Stimulated activated CD8-positive, alpha-beta memory T cell treated with anti-CD3 and anti-CD28 coated beads, Interleukin-12 subunit alpha, Interleukin-12 subunit beta, amount 100 ng/mL, for 24 hours (primary cell): ENCODE measurements around the gene RPGRIP1L.
A peak's percentile ranks its signal among the peaks of the same experiment; 100 is the strongest.

Experiments
- DNase-seq: peaks from one replicate; pipeline ENCODE4 v3.0.0-alpha.2; 2020; ENCODE audit errors: extremely low read depth

The RPGRIP1L gene

GRCh38 chr16:53703590-53704444 lies at the start of gene RPGRIP1L, which contains the start of gene FTO:
Gene RPGRIP1L (minus strand): TSS chr16:53703859. CDS start chr16:53700723, 3,136 bp downstream.
Gene FTO (plus strand): TSS chr16:53704156.
- DNase-seq: peak; percentile 93

- no peak for DNase-seq
These were observed 49.8 kb upstream of the RPGRIP1L start for GRCh38 chr16:53753431-53753830.

GRCh38 chr16:53752560-53752959 lies 48.9 kb upstream of the RPGRIP1L start:
- no peak for DNase-seq

GRCh38 chr16:53745753-53746266 lies 42.2 kb upstream of the RPGRIP1L start:
- DNase-seq: no peak

GRCh38 chr16:53745086-53745485 lies 41.4 kb upstream of the RPGRIP1L start:
- DNase-seq: no peak

- no peak for DNase-seq
These were observed 40.8 kb upstream of the RPGRIP1L start for GRCh38 chr16:53744449-53744848.

- DNase-seq: no peak
These were observed 39.5 kb upstream of the RPGRIP1L start for GRCh38 chr16:53743149-53743566.

GRCh38 chr16:53741546-53741945 lies 37.9 kb upstream of the RPGRIP1L start:
- DNase-seq: no peak

DNA sequence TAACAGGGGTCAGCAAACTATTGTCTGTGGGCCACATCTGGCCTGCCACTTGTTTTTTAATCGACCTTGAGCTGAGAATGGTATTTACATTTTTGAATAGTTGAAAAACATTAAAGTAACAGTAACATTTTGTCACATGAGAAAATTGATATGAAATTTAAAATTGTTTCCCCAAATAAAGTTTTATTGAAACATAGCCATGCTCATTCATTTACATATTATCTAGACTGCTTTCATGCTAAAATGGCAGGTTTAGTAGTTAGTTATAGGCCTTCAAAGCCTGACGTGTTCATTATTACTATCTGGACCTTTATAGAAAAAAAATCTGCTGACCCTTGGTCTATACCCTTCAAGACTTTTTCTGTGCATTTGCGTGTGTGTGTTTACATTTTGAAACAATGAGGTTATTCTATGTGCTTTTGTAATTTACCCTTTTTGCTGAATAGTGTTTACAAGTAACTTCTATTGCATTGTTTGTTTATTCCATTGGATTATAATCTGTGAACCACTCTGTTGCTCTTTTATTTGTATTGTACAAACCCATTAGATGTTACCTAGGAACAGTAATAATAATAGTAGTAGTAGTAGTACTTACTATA lies 37.4 kb upstream of the RPGRIP1L start:
- no peak for DNase-seq

GRCh38 chr16:53740476-53740875 lies 36.8 kb upstream of the RPGRIP1L start:
- no peak for DNase-seq

DNA sequence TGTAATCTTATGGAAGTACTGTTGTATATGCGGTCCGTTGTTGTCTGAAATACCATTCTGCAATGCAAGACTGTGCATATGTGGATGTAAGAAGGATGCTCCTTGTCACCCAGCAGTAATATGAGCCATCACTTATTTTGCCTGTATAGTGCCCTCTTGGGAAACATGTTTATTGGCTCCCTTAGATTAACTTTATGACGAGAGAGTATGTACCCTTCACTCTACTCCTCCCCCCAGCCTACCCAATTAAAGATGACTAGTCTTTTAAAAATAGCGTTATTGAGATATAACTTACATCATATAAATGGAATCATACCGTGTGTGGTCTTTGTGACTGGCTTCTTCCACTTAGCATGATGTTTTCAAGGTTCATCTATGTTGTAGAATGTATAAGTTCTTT lies 33.9 kb upstream of the RPGRIP1L start:
- DNase-seq: no peak

DNA sequence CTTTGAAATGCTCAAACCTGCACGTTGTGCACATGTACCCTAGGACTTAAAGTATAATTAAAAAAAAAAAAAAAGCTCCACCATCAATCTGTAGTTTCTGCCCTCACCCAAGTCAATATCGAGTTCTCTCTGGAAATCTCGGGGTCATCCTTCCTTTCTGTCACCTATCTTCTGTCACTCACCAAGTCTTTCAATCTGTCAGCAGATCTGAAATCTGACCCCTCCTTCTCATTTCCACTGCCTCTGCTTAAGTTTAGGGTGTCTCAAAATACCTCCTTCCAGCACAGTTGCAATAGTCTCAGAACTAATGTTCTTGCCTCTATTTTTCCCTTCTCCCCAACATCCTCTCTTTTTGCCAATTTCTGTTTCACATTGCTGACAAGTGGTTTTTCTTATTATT lies 32.6 kb upstream of the RPGRIP1L start:
- DNase-seq: no peak

DNA sequence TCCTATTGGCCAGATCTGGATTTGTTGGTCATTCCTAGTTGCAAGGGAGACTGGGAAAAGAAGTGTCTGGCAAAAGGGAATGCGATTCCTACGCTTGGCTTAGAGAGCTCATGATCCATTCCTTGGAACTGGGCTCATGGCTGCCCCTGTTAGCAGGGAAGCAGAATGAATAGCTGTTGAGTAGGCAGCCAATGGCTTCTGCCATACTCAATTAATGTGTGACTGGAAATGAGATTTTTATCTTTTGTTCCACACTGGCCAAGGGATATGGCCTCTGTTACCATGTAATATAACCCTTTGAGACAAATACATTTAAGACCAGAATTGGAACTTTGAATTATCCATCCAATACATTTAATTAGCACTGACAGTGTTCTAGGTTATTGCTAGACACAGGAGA lies 31.2 kb upstream of the RPGRIP1L start:
- no peak for DNase-seq

DNA sequence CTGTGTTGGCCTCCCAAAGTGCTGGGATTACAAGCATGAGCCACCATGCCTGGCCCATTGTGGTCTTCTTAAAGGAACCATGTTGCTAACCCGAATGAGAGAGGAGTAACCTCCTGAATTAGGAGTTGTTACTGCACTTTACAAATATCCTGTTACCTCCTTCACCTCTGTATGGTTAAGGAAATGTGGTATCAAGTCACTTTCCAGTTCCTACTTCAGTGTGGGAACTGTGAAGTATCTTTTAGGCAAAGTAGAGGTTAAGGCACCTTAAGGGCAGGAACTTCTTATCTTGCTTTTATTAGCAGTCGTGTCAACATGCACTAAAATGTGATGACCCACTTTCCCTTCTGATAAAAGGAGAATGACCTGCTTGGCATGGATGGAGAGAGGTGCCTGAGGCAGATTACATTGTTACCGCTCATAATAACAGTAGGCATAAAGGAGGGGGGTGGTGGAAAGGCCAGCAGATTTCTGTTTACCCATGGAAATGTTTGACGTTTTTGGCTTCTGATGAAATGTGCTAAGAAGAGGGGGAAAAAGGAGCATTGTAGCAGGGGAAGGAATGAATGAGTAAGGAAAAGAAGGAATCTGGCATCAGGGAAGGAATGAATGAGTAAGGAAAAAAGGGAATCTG lies 28.8 kb upstream of the RPGRIP1L start:
- DNase-seq: no peak

DNA sequence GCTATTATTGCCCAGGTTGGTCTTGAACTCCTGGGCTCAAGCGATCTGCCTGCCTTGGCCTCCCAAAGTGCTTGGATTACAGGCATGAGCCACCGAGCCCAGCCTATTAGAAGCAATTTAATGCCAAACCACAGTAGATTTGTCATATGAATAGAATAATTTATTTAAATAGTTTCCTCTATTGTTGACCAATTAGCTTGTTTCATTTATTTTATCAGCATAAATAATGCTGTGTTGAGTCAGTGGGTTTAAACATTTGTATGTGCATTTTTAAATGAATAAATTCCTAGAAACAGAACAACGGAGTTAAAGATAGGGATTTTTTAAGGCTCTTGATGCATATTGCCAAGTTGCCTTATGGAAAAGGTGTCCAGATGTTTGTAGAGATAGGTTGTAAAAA lies 27.0 kb upstream of the RPGRIP1L start:
- no peak for DNase-seq

DNA sequence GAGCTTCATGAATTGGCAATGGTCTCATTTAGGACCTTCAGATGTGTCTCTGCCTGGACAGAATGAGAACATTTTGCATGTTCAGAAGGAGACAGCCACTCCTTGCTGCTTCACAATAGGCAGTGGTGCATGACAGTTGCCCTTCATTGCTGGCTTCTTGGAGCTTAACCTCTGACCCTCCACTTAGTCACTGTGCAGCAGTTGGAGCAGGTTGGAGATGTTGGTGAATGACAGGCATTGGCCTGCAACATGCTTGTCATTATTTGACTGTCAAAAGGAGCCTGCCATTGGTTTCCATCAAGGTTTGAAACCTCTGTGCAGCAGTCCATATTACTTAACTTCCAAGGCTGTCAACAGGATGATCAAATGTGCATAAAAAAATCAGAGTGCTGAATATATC lies 23.0 kb upstream of the RPGRIP1L start:
- no peak for DNase-seq

DNA sequence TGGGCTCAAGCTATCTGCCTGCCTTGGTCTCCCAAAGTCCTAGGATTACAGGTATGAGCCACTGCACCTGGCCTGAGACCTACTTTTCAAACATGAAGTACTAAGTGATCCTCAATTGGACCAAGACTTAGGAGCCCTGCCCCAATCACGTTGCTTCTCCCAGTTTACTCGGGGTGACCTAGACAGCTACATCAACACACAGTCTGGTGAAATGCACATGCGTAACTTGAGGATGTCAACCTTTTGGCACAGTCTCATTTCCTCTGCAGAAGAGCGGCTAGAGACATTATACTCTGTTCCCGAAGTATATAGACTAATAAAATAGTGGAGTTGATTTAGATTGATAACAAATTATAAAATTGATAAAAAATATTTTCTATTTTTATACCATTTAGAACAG lies 17.4 kb upstream of the RPGRIP1L start:
- DNase-seq: no peak

- DNase-seq: no peak
These were observed 13.9 kb upstream of the RPGRIP1L start for GRCh38 chr16:53717577-53717976.

DNA sequence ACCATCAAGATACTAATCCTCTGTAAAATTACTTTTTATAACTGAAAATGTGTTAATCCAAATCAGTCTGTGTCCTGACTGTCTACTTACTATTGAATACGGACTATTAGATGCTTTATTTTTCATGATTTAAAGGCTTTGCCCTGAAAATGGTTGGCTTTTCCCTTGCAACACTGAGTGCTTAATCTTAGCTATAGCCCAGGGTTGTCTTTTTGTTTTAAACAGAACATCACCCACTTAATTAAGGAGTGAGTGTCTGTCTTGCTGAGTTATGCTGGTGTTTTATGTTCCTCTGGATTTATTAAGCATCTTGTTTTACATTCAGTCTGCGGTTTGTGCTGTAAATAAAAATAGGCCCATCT lies 11.3 kb upstream of the RPGRIP1L start:
- no peak for DNase-seq

DNA sequence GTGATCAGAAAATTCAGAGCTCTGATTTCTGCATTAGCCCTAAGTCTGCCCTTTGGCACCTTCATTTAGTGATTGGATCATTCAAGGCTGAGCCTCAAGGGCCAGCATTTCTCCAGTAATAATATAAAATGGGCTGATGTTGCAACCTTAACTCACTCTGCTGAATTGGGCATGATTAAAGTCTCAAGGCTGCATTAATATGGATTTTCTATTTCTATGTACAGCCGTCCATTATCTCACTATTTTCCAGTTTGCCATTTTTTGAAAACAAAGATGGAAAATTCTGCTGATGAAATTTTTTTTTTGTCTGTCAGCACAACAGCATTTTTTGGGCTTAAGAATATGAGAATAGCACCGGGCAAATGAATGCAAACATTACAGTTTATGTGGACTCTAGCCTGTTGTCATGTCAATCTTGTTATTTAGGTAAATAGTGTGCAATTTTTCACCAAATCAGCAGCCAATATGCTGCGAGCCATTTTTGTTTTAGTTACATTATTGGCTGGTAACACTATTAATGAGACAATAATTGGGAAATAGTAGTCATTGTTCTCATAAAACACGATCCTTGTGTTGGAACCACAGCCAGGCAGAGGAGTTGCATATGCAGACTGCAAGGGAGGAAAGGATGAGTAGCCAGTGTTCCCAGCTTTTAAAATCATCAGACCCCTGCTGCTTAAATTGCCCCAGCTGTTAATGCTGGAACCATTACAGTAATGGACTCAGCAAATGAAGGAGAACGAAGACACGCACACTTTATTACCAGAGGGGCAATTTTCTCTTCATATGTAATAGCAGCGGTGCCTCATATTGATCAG lies 10.8 kb upstream of the RPGRIP1L start:
- DNase-seq: no peak

DNA sequence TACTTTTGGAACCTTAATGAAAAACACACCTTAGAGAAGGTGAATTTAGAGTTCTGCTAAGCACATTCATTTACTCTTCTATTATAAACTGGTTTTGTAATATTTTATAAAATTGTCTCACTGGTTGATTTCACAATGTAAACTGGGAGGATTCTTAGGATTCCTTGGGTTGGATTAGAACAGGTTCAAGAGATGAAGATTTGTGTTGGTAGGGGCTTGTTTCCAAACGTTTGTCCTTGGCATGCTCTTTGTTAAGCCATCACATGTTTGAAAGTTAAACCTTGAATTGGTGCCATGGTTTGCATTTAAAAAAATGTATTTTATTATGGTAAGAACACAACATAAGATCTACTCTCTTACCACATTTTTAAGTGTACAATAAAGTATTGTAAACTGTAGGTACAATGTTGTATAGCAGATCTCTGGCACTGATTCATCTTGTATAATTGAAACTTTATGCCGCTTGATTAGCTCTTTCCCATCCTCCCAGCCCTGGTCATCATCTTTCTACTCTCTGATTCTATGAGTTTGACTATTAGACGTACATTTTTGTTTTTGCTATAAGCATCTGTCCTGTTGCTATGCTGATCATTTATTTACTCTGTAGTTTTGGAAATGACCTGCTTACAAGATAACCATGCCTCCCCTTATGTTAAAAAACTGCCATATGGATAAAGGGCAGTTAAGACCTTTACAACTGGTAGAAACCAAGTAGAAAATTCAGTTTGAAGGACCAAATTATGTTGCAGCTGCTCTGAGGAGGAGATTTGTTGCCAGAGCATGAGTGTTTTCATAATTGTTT lies 9.9 kb upstream of the RPGRIP1L start:
- DNase-seq: no peak
